SJSA1 (cell line): ENCODE results near the gene CENPP. TPM values are rescaled to one million over a fixed set of nuclear protein-coding genes. Genes with fewer than 3 reads are reported as not detected.

ENCODE experiments used
- DNase-seq, 2 experiments: peaks; one replicate each; pipeline ENCODE4 v3.0.0-alpha.2; 2015 to 2020; ENCODE audit warnings: low spot score in 2 of 2, low read depth in 1 of 2
- H3K27ac ChIP-seq: fragments of 250-450 bp; sonication (Bioruptor Pico); 2 replicates; pipeline ENCODE4 v1.5.1; 2020; ENCODE audit warnings: mild to moderate bottlenecking, moderate library complexity
- H3K27me3 ChIP-seq: fragments of 250-450 bp; sonication (Bioruptor Pico); replicated peaks from 2 replicates; pipeline ENCODE4 v1.5.1; 2020; ENCODE audit warnings: mild to moderate bottlenecking, moderate library complexity
- H3K36me3 ChIP-seq: fragments of 250-450 bp; sonication (Bioruptor Pico); 2 replicates; pipeline ENCODE4 v1.5.1; 2020; ENCODE audit warnings: mild to moderate bottlenecking
- H3K4me1 ChIP-seq: fragments of 250-450 bp; sonication (Bioruptor Pico); replicated peaks from 2 replicates; pipeline ENCODE4 v1.6.1; 2021; ENCODE audit warnings: mild to moderate bottlenecking
- H3K4me3 ChIP-seq: fragments of 250-450 bp; sonication (Bioruptor Pico); 2 replicates; pipeline ENCODE4 v1.5.1; 2020; ENCODE audit warnings: mild to moderate bottlenecking
- H3K9me3 ChIP-seq: fragments of 250-450 bp; sonication (Bioruptor Pico); replicated peaks from 2 replicates; pipeline ENCODE4 v1.5.1; 2020; ENCODE audit warnings: mild to moderate bottlenecking
- total RNA-seq: library from RNA; depleted of rRNA; stranded (reverse); fragments of >200 nt; shearing (Covaris generic); gene quantifications from 2 replicates; pipeline ENCODE4 v1.2.3, GENCODE V29; 2014; rRNA removed

CENPP gene
- total RNA-seq, 1 experiment from 2014 or later, result 11.0 TPM

GRCh38 chr9:92661743-92662142 is 336.0 kb downstream of the CENPP start:
- Histone ChIP-seq H3K27ac (no peak overlapping the region), H3K4me1 (peaks cover 6% of the 10 kb centered on the region), H3K36me3 (peaks cover 23% of the 10 kb centered on the region), H3K9me3 (no peaks in the 10 kb centered on the region), H3K27me3 (no peaks in the 10 kb centered on the region), H3K4me3 (no peak overlapping the region)
- DNase-seq, result no peak

DNA sequence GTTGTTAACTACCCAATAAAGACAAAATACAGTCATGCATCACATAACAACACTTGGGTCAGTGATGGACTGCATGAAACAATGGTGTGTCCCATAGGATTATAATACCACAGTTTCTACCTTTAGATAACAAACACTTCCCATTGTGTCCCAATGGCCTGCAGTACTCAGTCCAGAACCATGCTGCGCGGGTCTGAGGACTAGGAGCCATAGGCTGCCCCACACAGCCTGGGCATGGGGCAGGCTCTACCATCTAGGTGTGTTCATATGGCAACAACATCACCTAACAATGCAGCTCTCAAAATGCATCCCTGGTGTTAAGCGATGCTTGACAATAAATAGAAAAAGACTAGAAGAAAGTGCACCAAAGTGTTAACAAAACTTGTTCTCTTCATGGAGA is 337.4 kb downstream of the CENPP start:
- Histone ChIP-seq H3K4me3 (no peak overlapping the region), H3K36me3 (peaks cover 24% of the 10 kb centered on the region), H3K27ac (no peak overlapping the region), H3K27me3 (no peaks in the 10 kb centered on the region), H3K4me1 (peaks cover 2% of the 10 kb centered on the region), H3K9me3 (no peaks in the 10 kb centered on the region)
- DNase-seq, result no peak

DNA sequence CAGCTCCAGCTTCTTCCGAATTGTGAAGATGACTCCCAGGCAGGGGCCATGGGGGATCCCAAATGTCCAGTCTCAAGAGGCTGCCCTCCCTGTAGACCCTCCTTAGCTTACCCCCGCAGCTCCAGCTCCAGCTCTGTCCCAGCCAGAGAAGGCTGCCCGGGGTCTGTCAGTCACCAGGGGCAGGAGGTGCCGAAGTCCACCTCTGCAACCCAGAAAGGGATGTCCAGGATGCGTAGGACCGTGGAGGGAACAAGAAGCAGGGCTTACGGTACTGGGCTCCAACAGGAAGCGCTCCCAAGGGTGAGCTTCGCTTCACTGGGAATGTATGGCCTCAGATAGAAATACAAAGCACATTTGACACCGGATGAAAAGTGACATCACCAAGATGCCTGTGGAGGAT is 338.2 kb downstream of the CENPP start:
- DNase-seq, result no peak
- Histone ChIP-seq H3K27ac (no peak overlapping the region), H3K4me3 (no peak overlapping the region), H3K27me3 (no peaks in the 10 kb centered on the region), H3K9me3 (no peaks in the 10 kb centered on the region), H3K36me3 (peaks cover 28% of the 10 kb centered on the region), H3K4me1 (peaks cover 6% of the 10 kb centered on the region)

DNA sequence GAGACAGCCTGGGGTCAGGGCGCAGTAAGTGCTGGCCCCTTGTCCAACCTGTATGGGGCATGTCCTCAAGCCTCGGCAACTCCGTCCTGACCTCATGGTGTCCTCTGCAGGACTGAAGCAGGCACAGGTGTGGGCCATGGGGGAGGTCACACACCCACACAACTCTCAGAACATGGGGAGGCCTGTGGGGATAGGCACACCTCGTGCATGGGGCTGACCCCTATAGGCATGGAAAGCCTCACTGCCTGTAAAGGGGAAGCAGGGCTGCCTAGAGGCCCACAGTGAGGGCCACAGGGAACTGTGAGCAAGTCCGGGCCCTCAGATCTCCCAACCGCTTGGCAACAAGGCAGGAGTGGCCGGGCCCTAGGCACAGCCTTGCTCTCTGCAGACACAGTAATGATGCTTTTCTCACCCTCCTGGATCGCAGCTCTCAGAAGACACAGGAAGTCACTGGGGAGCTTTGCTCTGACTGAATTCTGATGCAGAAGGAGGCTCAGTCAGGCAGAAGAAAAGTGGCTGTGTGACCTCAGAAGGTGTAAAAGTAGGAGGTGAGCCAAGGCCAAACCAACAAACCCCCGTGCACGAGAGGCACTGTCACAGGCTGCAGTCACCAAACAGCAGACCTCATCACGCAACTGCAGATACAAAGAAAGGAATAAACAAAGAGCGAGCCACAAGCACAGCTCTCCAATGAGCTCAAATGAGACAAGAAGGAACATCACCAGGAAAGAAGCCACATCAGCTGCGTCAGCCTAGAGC is 338.8 kb downstream of the CENPP start:
- peaks cover 6% of the 10 kb centered on the region for H3K4me1 ChIP-seq
- no peaks in the 10 kb centered on the region for H3K9me3 ChIP-seq
- no peak overlapping the region for H3K27ac ChIP-seq
- H3K27me3 ChIP-seq, result no peaks in the 10 kb centered on the region
- no peak overlapping the region for H3K4me3 ChIP-seq
- H3K36me3 ChIP-seq, result peaks cover 28% of the 10 kb centered on the region
- DNase-seq, result no peak

GRCh38 chr9:92665836-92666235 is 340.1 kb downstream of the CENPP start:
- no peaks in the 10 kb centered on the region for H3K27me3 ChIP-seq
- H3K4me3 ChIP-seq, result no peak overlapping the region
- no peak for DNase-seq
- peaks cover 6% of the 10 kb centered on the region for H3K4me1 ChIP-seq
- H3K27ac ChIP-seq, result no peak overlapping the region
- no peaks in the 10 kb centered on the region for H3K9me3 ChIP-seq
- peaks cover 34% of the 10 kb centered on the region for H3K36me3 ChIP-seq

DNA sequence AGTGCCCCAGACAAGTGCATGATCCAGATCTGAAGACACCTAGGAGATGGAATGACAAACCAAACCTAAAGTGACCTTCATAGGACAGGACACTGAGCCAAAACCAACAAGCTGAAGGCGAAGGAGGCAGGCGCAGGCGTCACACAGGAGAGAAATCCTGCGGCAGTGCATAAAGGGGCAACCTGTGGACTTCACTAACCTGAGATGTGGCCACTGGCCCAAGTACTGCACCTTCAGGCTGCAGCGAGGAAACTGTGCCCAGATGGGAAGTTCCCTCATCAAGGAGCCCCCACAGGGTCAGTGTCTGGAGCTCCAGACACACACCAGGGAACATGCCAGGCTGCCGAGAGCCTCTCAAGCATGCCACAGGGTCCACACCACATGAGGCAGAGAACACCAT is 340.5 kb downstream of the CENPP start:
- Histone ChIP-seq H3K36me3 (peaks cover 34% of the 10 kb centered on the region), H3K9me3 (no peaks in the 10 kb centered on the region), H3K27me3 (no peaks in the 10 kb centered on the region), H3K27ac (no peak overlapping the region), H3K4me1 (peaks cover 8% of the 10 kb centered on the region), H3K4me3 (no peak overlapping the region)
- no peak for DNase-seq

DNA sequence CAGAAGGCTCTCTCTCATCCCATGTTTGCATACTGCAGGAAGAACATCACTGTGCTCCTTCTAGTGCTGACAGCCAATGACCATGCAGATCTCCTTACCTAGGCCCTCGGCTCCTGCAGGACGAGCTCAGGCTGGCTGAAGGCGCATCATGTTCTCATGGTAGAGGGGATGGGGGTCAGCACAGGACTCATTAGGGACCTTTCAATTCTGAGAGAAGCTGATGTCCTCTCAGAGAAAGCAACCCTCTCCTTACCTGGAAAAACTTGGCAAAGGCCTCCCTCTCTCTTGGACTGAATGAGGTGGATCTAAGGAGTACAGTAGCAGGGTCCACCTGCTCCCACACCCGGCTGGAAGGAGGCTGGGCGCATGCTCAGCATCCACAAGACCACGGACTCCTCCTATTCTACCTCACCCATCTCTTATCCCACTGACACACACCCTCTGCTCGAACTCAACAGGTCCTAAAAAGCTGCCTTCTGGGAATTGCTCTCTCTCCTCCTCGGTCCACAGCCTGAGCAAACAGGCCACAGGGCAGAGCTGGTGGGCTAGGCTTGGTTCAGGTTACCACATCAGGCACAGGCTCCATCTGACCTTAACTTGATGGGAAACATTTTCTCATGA is 341.3 kb downstream of the CENPP start:
- H3K4me3 ChIP-seq, result no peak overlapping the region
- H3K27ac ChIP-seq, result no peak overlapping the region
- peaks cover 14% of the 10 kb centered on the region for H3K4me1 ChIP-seq
- no peak for DNase-seq
- peaks cover 34% of the 10 kb centered on the region for H3K36me3 ChIP-seq
- H3K9me3 ChIP-seq, result no peaks in the 10 kb centered on the region
- H3K27me3 ChIP-seq, result no peaks in the 10 kb centered on the region

GRCh38 chr9:92668746-92669526 is 343.2 kb downstream of the CENPP start:
- Histone ChIP-seq H3K27ac (peak overlapping the region; percentile 95), H3K36me3 (peaks cover 26% of the 10 kb centered on the region), H3K9me3 (no peaks in the 10 kb centered on the region), H3K4me1 (peaks cover 14% of the 10 kb centered on the region), H3K4me3 (peak overlapping the region; percentile 72), H3K27me3 (no peaks in the 10 kb centered on the region)
- peak; percentile 42 to 75 for DNase-seq

- Histone ChIP-seq H3K36me3 (peaks cover 24% of the 10 kb centered on the region), H3K27ac (peak overlapping the region; percentile 95), H3K4me1 (peaks cover 14% of the 10 kb centered on the region), H3K4me3 (peak overlapping the region; percentile 72), H3K9me3 (no peaks in the 10 kb centered on the region), H3K27me3 (no peaks in the 10 kb centered on the region)
- no peak for DNase-seq
Observed at GRCh38 chr9:92669527-92669889, 343.8 kb downstream of the CENPP start.

Other genes with a start within 250 kb of the CENPP start
- 115 and 118 TPM in 2 replicates for gene SPTLC1, start 210.5 kb upstream of the CENPP start, total RNA-seq
- 172 and 186 TPM in 2 replicates for gene IARS1, start 32.3 kb upstream of the CENPP start, total RNA-seq
- 16.3 and 25.1 TPM in 2 replicates for gene NOL8, start 603 bp upstream of the CENPP start, total RNA-seq
- gene OGN, start 78.6 kb downstream of the CENPP start, total RNA-seq, result not detected in 2 replicates
- gene OMD, start 98.5 kb downstream of the CENPP start, total RNA-seq, result 0.37 and 0.81 TPM in 2 replicates
- not detected in 2 replicates for gene ASPN, start 156.6 kb downstream of the CENPP start, total RNA-seq
- gene ECM2, start 210.0 kb downstream of the CENPP start, total RNA-seq, result 2.2 and 4.9 TPM in 2 replicates